Measurements from ENCODE around the gene CANT1. TPM values are rescaled to one million over a fixed set of nuclear protein-coding genes. Genes with fewer than 3 reads are reported as not detected.
"Not testable (repeated sequence)": the region's sequence is repeated elsewhere in the genome, so short reads cannot be mapped to it uniquely, and the experiment has no call there.

CANT1 gene
- total RNA-seq, 1 donor from 2014 or later = 132 TPM

DNA sequence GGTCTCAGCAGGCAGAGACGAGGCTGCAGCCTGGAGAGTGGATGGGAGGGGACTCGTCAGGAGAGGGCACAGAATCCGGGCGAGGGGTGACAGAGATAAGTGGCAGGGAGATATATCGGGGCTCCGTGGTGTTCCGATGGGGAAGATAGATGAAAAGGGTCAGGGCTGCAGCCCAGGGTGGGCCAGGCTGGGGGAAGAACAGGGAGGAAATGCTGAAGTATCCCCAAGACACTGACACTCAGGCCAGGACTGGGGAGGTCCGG, 32.0 kb downstream of the CANT1 start:
- no peak for DNase-seq (ENCODE audit: low spot score)

DNA sequence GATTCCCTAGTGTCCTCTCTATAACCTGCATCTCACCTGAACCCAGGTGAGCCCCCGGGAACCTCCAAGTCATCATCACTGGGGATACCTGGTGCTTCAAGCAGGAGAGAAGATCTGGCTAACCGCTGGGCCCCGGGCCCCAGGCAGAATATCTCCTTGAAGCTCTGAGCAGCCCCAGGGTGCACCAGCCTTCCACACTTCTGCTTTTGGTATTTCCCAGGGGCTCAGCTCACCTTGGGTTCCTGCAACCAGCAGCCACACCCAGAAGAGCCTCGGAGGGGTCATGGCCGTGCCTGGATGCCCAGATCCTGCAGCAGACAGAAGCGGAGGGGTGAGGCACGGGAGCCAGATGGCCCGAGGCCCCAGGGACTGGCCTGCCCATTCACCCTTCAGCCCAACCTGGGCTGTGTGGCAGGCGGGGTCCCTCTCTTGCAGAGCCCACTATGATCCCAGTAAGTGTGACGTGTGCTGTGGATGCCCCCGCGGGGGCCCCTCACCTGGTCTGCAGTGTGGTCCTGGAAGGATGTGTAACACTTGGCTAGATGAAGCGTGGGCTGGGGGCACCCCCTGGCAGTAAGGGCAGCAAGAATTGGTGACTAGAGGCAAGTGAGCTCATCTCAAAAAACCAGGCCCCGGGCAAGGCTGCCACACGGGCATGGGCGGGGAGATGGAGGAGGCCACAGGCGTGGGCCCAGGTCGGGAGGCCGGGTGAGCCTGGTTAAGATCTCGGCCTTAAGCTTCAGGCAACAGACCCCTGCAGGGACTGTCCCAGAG, 32.5 kb downstream of the CANT1 start:
- DNase-seq (ENCODE audit: low spot score) = no peak

GRCh38 chr17:78974635-78975591, 34.7 kb downstream of the CANT1 start:
- DNase-seq (ENCODE audit: low spot score) = peak; percentile 71

DNA sequence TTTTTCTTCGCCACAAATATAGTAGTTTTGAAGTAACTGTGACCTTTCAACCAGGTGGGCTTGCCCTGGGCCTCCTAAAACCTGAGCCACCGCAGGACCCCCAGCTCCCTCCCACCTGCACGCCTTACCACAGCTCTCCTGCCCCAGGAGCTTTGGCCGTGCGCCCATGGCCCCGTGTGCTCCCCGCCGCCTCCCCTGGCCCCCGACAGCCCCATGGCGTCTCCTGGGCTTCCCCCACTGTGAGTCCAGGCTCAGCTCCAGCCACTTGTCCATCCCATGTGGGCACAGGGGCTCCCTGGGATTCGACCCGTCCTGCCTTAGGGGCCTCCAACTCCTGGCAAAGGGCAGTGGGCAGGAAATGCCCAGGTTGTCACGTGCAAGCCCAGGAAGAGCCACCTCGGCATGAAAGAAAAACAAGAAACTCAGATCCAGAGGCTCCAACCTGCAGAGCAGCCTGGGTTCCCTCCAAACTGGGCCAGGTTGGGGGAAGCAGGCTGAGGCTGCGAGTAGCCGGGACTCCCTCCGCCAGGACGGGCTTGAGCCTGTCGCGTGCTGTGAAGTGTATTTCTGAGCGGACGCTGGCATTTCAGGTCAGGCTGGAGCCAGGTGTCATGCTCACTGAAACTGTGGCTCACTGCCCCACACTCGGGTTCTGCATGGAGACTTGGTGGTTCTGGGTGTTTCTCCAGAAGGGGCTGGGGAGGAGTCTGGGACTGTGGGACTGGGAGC, 35.6 kb downstream of the CANT1 start:
- DNase-seq (ENCODE audit: low spot score) = no peak

DNA sequence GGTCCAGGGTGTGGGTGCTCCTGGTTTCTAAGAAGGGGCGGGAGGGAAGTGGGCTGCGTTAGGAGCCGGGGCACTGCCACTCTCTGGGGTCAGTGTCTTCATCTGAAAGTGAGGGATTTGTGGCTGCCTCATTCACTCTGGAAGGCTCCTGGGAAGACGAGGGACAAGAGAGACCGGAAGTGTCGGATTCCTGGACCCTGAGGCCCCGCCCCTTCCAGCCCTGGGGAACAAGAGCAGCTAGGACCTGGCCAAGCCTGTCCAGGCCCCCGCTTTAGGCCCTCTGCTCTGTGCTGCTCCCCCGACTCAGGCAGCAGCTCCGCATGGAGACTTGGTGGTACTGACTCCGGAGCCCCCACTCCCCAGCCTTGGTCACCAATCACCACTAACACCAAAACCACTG, 36.4 kb downstream of the CANT1 start:
- DNase-seq (ENCODE audit: low spot score) = no peak

DNA sequence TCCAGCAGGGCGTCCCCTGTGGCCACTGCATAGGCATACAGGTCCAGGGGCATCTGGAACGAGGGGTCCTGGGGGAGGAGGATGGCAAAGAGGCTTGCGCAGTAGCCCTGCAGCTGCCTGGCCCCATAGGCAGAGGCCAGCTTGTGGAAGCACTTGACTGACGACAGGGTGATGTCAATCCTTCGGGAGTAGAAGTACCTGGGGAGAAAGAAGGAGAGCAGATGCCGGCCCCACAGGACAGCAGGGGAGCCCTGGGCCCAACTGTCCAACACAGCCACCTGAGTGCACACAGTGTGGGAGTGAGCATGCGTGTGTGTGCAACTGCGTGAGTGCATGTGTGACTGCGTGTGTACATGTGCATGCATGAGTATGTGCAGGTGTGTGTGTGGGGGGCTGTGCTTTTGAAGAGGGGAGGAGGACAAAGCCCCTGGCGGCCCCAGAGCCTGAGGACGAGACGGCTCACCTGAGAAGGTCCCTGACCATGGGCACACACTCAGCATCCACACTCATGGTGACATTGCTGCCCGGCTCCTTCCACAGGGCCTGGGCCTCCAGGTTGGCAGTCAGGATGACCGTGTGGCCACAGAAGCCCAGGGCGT, 37.0 kb downstream of the CANT1 start:
- no peak for DNase-seq (ENCODE audit: low spot score)

GRCh38 chr17:78971756-78972506, 37.6 kb downstream of the CANT1 start:
- no peak for DNase-seq (ENCODE audit: low spot score)

- DNase-seq (ENCODE audit: low spot score) = peak; percentile 83
Observed at GRCh38 chr17:78970834-78971755, 38.5 kb downstream of the CANT1 start.

- DNase-seq (ENCODE audit: low spot score) = no peak
Observed at GRCh38 chr17:78969865-78970264, 39.7 kb downstream of the CANT1 start.

DNA sequence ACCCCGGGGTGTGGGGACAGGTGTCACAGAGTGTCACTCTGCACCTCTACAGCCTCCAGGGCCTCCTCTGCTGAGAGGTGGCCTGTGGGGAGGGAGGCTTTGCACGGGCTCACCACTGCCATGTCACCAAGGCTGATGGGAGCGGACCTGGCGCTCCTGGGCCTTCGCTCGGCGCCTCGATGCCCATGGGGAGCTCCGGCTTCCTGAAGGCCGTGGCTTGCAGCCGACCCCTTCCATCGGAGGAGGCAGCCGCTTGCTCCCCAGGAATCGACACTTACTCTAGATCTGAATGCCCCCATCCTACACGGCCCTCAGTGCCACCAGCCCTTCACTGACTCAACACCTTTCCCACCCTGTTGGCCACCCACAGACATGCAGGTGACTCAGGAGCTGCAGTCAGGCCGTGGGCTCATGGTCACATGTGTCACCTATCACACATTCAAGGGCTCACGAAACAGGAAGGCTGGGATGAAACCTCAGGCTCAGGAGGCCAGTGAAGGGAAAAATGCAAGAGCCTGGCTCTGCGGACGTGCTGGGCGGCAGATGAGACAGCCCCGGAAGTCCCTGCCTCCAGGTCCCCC, 41.7 kb downstream of the CANT1 start:
- DNase-seq (ENCODE audit: low spot score) = no peak

- DNase-seq (ENCODE audit: low spot score) = no peak
Observed at GRCh38 chr17:78966910-78967600, 42.5 kb downstream of the CANT1 start.

DNA sequence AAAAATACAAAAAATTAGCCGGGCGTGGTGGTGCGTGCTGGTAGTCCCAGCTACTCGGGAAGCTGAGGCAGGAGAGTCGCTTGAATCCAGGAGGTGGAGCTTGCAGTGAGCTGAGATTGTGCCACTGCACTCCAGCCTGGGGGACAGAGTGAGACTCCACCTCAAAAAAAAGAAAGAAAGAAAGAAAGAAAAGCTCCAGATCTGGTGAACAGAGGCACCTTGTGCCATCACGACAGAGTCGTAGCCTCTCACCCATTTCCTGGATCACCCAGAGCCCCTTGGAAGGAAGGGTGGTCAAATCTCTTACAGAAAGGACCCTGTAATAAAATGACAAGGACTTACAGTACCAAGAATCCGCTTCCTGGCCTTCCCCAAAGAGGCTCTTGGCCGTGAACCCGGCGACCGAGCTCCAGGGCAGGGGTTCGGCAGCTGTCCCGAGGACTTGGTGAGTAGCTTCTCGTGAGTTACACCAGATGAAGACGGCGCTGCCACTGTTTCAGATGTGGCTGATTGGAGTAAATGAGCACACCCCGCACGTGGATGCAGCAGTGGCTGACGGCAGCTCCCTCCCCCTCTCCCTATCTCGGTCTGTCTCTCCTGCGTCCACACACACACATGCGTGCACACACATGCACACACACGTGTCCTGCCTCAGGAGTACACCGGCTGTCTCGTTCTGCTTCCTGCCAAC, 43.3 kb downstream of the CANT1 start:
- DNase-seq (ENCODE audit: low spot score) = no peak

GRCh38 chr17:78965491-78965924, 44.1 kb downstream of the CANT1 start:
- DNase-seq (ENCODE audit: low spot score) = no peak

DNA sequence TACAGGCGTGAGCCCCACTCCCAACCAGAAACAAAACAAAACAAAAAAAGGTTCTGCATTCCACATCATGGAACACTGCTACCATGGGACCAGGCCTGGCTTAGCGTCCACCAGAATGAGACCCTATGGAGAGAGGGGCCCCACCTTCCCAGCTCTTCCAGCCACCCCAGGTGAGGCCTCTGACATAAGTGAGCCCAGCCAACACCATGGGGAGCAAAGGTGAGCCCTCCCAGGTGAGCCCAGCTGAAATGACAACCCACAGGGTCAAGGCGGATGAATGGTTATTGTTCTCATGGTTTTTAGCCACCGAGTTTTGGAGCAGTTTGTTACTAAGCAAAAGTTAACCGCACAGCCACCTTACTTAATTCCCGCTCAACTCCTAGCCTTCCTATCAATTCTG, 46.2 kb downstream of the CANT1 start:
- DNase-seq (ENCODE audit: low spot score) = no peak

- not testable (repeated sequence) for DNase-seq (ENCODE audit: low spot score)
Observed at GRCh38 chr17:78962984-78963348, 46.6 kb downstream of the CANT1 start.

- peak; percentile 34 for DNase-seq (ENCODE audit: low spot score)
Observed at GRCh38 chr17:78962345-78962983, 47.1 kb downstream of the CANT1 start.

- DNase-seq (ENCODE audit: low spot score) = no peak
Observed at GRCh38 chr17:78961571-78961970, 48.0 kb downstream of the CANT1 start.

DNA sequence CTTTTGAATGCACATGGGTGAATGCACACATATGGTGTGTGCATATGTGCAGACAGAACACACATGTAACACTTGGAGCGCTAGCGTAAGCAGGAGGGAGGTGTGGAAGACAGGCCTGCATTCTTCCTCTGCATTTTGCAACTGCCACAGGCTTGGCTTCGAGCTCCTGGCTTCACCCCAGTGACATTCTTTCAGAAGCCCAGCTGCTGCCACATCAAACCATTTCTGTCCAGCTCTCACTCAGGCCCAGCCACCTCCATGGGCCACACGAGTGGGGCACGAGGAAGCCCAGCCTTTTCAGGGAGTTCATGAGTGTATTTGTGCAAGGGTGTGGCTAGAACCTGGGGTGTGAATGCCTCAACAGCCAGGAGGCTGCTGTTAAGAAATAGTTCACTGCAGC, 48.6 kb downstream of the CANT1 start:
- DNase-seq (ENCODE audit: low spot score) = peak; percentile 46
